IMR-90 (cell line): Measurements from ENCODE around the gene PNCK. TPM values are rescaled to one million over a fixed set of nuclear protein-coding genes. Genes with fewer than 3 reads are reported as not detected.

Source experiments
- ATAC-seq: fragments of 200-7000 bp; cut with Tn5 transposase; 2 replicates; pipeline ENCODE4 v1.9.1; 2020; ENCODE audit warnings: low read depth, mild to moderate bottlenecking, moderate library complexity
- BruUV-seq: library from RNA; stranded (reverse); fragments of 400-500 nt; replicated peaks from 2 replicates; lab custom pipeline; 2021; lab: Mats Ljungman, UMichigan
- CTCF ChIA-PET: fragments of 300-600 bp; formaldehyde crosslinking; extraction: SDS; loops from one replicate; lab custom pipeline; 2021; ENCODE audit warnings: antibody characterized with exemption; lab: Yijun Ruan, JAX
- POLR2A ChIA-PET: fragments of 300-600 bp; sonication (Branson Sonifier 250); formaldehyde crosslinking; loops from one replicate; lab custom pipeline; 2022; ENCODE audit warnings: antibody characterized with exemption; ENCODE audit not compliant: unreplicated experiment; lab: Charles Lee
- DNase-seq: peaks from one replicate; pipeline ENCODE4 v3.0.0; 2013
- H2AFZ ChIP-seq: replicated peaks from 2 replicates; pipeline ENCODE3; 2013; ENCODE audit warnings: low read length, mild to moderate bottlenecking; ENCODE audit not compliant: poor library complexity
- H2AK5ac ChIP-seq: 2 replicates; pipeline ENCODE4 v1.6.1; 2013; ENCODE audit warnings: low read depth, low read length, inconsistent platforms
- H2AK9ac ChIP-seq: replicated peaks from 2 replicates; pipeline ENCODE3; 2013; ENCODE audit warnings: mild to moderate bottlenecking, low read depth, low read length, moderate library complexity; ENCODE audit not compliant: poor library complexity
- H2BK120ac ChIP-seq: 2 replicates; pipeline ENCODE4 v1.6.1; 2013; ENCODE audit warnings: low read depth, low read length, inconsistent platforms
- H2BK15ac ChIP-seq: 3 replicates; pipeline ENCODE4 v1.6.1; 2013; ENCODE audit warnings: low read depth, low read length, inconsistent platforms
- H2BK20ac ChIP-seq: 2 replicates; pipeline ENCODE4 v1.6.1; 2013; ENCODE audit warnings: low read depth, mild to moderate bottlenecking, inconsistent platforms, low read length, moderate library complexity
- H2BK5ac ChIP-seq: 2 replicates; pipeline ENCODE4 v1.6.1; 2013; ENCODE audit warnings: mild to moderate bottlenecking, low read depth, low read length, inconsistent platforms; ENCODE audit not compliant: poor library complexity, severe bottlenecking
- H3K14ac ChIP-seq: replicated peaks from 2 replicates; pipeline ENCODE4 v1.6.1; 2013; ENCODE audit warnings: low read depth, low read length, inconsistent platforms
- H3K18ac ChIP-seq: 2 replicates; pipeline ENCODE4 v1.6.1; 2013; ENCODE audit warnings: low read depth, low read length, control low read depth
- H3K23ac ChIP-seq: 2 replicates; pipeline ENCODE4 v1.6.1; 2013; ENCODE audit warnings: low read depth, low read length, inconsistent platforms
- H3K27ac ChIP-seq: 2 replicates; pipeline ENCODE4 v1.5.1; 2013; ENCODE audit warnings: mild to moderate bottlenecking, control low read depth, low read length; ENCODE audit not compliant: insufficient read depth
- H3K27me3 ChIP-seq: 2 replicates; pipeline ENCODE4 v1.6.1; 2013; ENCODE audit warnings: low read length; ENCODE audit not compliant: control insufficient read depth, insufficient read depth
- H3K36me3 ChIP-seq: 2 replicates; pipeline ENCODE4 v1.6.1; 2013; ENCODE audit warnings: low read length, mixed read lengths; ENCODE audit not compliant: control insufficient read depth, insufficient read depth
- H3K4ac ChIP-seq: 2 replicates; pipeline ENCODE4 v1.6.1; 2013; ENCODE audit warnings: low read depth, low read length, inconsistent platforms
- H3K4me1 ChIP-seq: 2 replicates; pipeline ENCODE4 v1.6.1; 2013; ENCODE audit warnings: low read length, mixed read lengths; ENCODE audit not compliant: control insufficient read depth, insufficient read depth
- H3K4me2 ChIP-seq: 2 replicates; pipeline ENCODE4 v1.6.1; 2013; ENCODE audit warnings: low read depth, mild to moderate bottlenecking, control low read depth, low read length, moderate library complexity
- H3K4me3 ChIP-seq: 2 replicates; pipeline ENCODE4 v1.5.1; 2013; ENCODE audit warnings: low read depth, mild to moderate bottlenecking, control low read depth, low read length, moderate library complexity; ENCODE audit not compliant: insufficient read depth
- H3K56ac ChIP-seq: 2 replicates; pipeline ENCODE4 v1.6.1; 2013; ENCODE audit warnings: low read length, inconsistent platforms; ENCODE audit not compliant: insufficient read depth; ENCODE audit errors: extremely low read depth
- H3K79me1 ChIP-seq, 2 experiments: 2 replicates each; pipeline ENCODE4 v1.6.1; 2013; ENCODE audit warnings: low read length in 2 of 2, inconsistent platforms in 1 of 2, low read depth in 1 of 2
- H3K9ac ChIP-seq: 2 replicates; pipeline ENCODE4 v1.6.1; 2013; ENCODE audit warnings: low read depth, low read length, control low read depth
- H3K9me1 ChIP-seq: 2 replicates; pipeline ENCODE4 v1.6.1; 2013; ENCODE audit warnings: low read length, inconsistent platforms; ENCODE audit not compliant: insufficient read depth
- H3K9me3 ChIP-seq: 2 replicates; pipeline ENCODE4 v1.6.1; 2013; ENCODE audit warnings: low read length; ENCODE audit not compliant: control insufficient read depth, insufficient read depth
- H4K20me1 ChIP-seq: 2 replicates; pipeline ENCODE4 v1.6.1; 2013; ENCODE audit warnings: low read length, inconsistent platforms; ENCODE audit not compliant: insufficient read depth
- H4K5ac ChIP-seq: 2 replicates; pipeline ENCODE4 v1.6.1; 2013; ENCODE audit warnings: mild to moderate bottlenecking, low read depth, low read length, control low read depth
- H4K8ac ChIP-seq, 2 experiments: 2 replicates each; pipeline ENCODE4 v1.6.1; 2013; ENCODE audit warnings: low read depth in 2 of 2, low read length in 2 of 2, control low read depth in 1 of 2, inconsistent platforms in 1 of 2
- H4K91ac ChIP-seq: 2 replicates; pipeline ENCODE4 v1.6.1; 2013; ENCODE audit warnings: low read depth, low read length, inconsistent platforms; ENCODE audit not compliant: insufficient read depth
- BHLHE40 ChIP-seq: fragments of 150-350 bp; IDR thresholded peaks from 2 replicates; pipeline ENCODE4 v1.6.1; 2016; ENCODE audit warnings: mild to moderate bottlenecking, low read depth, low read length
- CEBPB ChIP-seq: IDR thresholded peaks from 2 replicates; pipeline ENCODE4 v1.6.1; 2012; ENCODE audit warnings: low read depth, low read length, improper control_type of control experiment
- CHD1 ChIP-seq: IDR thresholded peaks from 2 replicates; pipeline ENCODE4 v1.6.1; 2012; ENCODE audit warnings: low read depth, low read length, improper control_type of control experiment
- FOS ChIP-seq: fragments of 150-350 bp; IDR thresholded peaks from 2 replicates; pipeline ENCODE4 v1.6.1; 2016; ENCODE audit warnings: low read depth, low read length
- MAFK ChIP-seq: IDR thresholded peaks from 2 replicates; pipeline ENCODE4 v1.6.1; 2012; ENCODE audit warnings: low read depth, low read length, improper control_type of control experiment
- MAZ ChIP-seq: IDR thresholded peaks from 2 replicates; pipeline ENCODE4 v1.6.1; 2012; ENCODE audit warnings: low read depth, mild to moderate bottlenecking, low read length, improper control_type of control experiment, moderate library complexity, borderline replicate concordance
- MXI1 ChIP-seq: IDR thresholded peaks from 2 replicates; pipeline ENCODE4 v1.6.1; 2012; ENCODE audit warnings: low read depth, mild to moderate bottlenecking, low read length, moderate library complexity, borderline replicate concordance
- NFE2L2 ChIP-seq: fragments of 150-350 bp; IDR thresholded peaks from 2 replicates; pipeline ENCODE4 v1.6.1; 2016; ENCODE audit warnings: low read depth, mild to moderate bottlenecking, low read length
- POLR2A ChIP-seq: IDR thresholded peaks from 2 replicates; pipeline ENCODE4 v1.6.1; 2012; ENCODE audit warnings: mild to moderate bottlenecking, low read depth, low read length
- RAD21 ChIP-seq: IDR thresholded peaks from 2 replicates; pipeline ENCODE4 v1.6.1; 2012; ENCODE audit warnings: low read length, improper control_type of control experiment
- RCOR1 ChIP-seq: IDR thresholded peaks from 2 replicates; pipeline ENCODE4 v1.6.1; 2012; ENCODE audit warnings: mild to moderate bottlenecking, low read length, improper control_type of control experiment; ENCODE audit not compliant: insufficient replicate concordance
- RFX5 ChIP-seq: IDR thresholded peaks from 2 replicates; pipeline ENCODE4 v1.8.0; 2012; ENCODE audit warnings: low read depth, mild to moderate bottlenecking, low read length, moderate library complexity
- SMC3 ChIP-seq: fragments of 150-350 bp; IDR thresholded peaks from 2 replicates; pipeline ENCODE4 v1.6.1; 2016; ENCODE audit warnings: low read depth, mild to moderate bottlenecking, antibody characterized with exemption, low read length, moderate library complexity
- WGBS, 2 experiments: methylation state at CpG; one replicate each; pipeline versions ENCODE4 v1.1.5 to v1.1.7; 2013; ENCODE audit warnings: missing lambda C conversion rate in 2 of 2; ENCODE audit not compliant: insufficient read length in 1 of 2; ENCODE audit errors: extremely low coverage in 2 of 2; 5-methylcytosine and 5-hydroxymethylcytosine counted together
- dilution Hi-C: fragments of 300-500 bp; cut with HindIII; formaldehyde crosslinking; loops from one replicate; pipeline ENCODE4 v1.14.3; 2018; ENCODE audit warnings: low sequenced_read_pairs; ENCODE audit not compliant: unreplicated experiment
- in situ Hi-C: fragments of 300-500 bp; cut with MboI; formaldehyde crosslinking; loops from 3 replicates; pipeline ENCODE4 v1.14.3; 2019; ENCODE audit warnings: low sequenced_read_pairs, inconsistent platforms, mixed read lengths
- intact Hi-C: fragments of 100-400 bp; cut with micrococcal nuclease; formaldehyde crosslinking; loops from 2 replicates; pipeline ENCODE4 v1.10.0; 2022
- polyA plus RNA-seq, 3 experiments: library from polyadenylated mRNA; depleted of rRNA; stranded (reverse); fragments of >200 nt; gene quantifications; 2 replicates each; pipeline ENCODE4 v1.2.3, GENCODE V29; 2012; ENCODE audit warnings: low replicate concordance in 1 of 3
- total RNA-seq: library from RNA; depleted of rRNA; stranded (reverse); fragments of >200 nt; gene quantifications from 2 replicates; pipeline ENCODE4 v1.2.3, GENCODE V29; 2012
- TF ChIP-seq, protein P1 (sequence below): conservative IDR thresholded peaks from 2 replicates; pipeline ENCODE4 v1.5.1; 2012; ENCODE audit warnings: mild to moderate bottlenecking, low read depth, low read length, improper control_type of control experiment
- TF ChIP-seq, protein P2 (sequence below): fragments of 150-350 bp; IDR thresholded peaks from 2 replicates; pipeline ENCODE4 v1.6.1; 2016; ENCODE audit warnings: low read depth, mild to moderate bottlenecking, low read length, moderate library complexity, borderline replicate concordance
- TF ChIP-seq, protein P3 (sequence below): fragments of 150-350 bp; IDR thresholded peaks from 2 replicates; pipeline ENCODE4 v1.6.1; 2017; ENCODE audit warnings: mild to moderate bottlenecking, antibody characterized with exemption, low read length, low read depth

Gene PNCK
- total and polyA plus RNA-seq, 2 of the 4 experiments (the other 2 are of a cell fraction) = 0.18 to 0.22 TPM

DNA sequence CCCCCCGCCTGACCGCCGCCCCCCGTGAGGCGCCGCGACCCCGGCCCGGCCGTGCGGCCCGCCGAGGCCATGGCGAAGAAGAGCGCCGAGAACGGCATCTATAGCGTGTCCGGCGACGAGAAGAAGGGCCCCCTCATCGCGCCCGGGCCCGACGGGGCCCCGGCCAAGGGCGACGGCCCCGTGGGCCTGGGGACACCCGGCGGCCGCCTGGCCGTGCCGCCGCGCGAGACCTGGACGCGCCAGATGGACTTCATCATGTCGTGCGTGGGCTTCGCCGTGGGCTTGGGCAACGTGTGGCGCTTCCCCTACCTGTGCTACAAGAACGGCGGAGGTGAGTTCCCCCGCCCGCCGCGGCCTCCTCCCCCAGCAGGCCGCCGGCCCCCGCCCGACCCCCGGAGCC, 14.9 kb upstream of the PNCK start:
- 17% methylated on average over 17 of the region's 57 CpGs; no CpG with 5 or more reads in 1 of the 2 experiments for WGBS, 2 experiments
- Histone ChIP-seq H3K4ac (no peak overlapping the region), H3K9ac (peak overlapping the region; percentile 69; the same call in 1 of the 2 replicates), H3K9me1 (peaks cover 5% of the 10 kb centered on the region; the same call in 1 of the 2 replicates), H3K4me1 (peaks cover 9% of the 10 kb centered on the region), H3K14ac (no peak overlapping the region), H4K8ac (no peak overlapping the region), H2AK9ac (no peak overlapping the region), H3K56ac (no peak overlapping the region), H3K18ac (no peak overlapping the region), H2BK15ac (no peak overlapping the region), H2BK5ac (peak overlapping the region; percentile 26), H2AK5ac (no peak overlapping the region), H3K27ac (no peak overlapping the region), H4K20me1 (peaks cover 12% of the 10 kb centered on the region), H3K36me3 (peaks cover 4% of the 10 kb centered on the region), H3K4me2 (peak overlapping the region; percentile 82), H4K91ac (no peak overlapping the region), H3K27me3 (no peaks in the 10 kb centered on the region; the same call in 1 of the 2 replicates), H3K79me1 (0 out of 4 replicates have a peak, but pooled peaks cover 0 to 6% of the 10 kb centered on the region in 2 experiments), H4K5ac (no peak overlapping the region), H3K9me3 (peaks cover 5% of the 10 kb centered on the region; the same call in 1 of the 2 replicates), H2AFZ (no peak overlapping the region), H3K23ac (no peak overlapping the region), H2BK120ac (no peak overlapping the region), H3K4me3 (peak overlapping the region; percentile 96), H2BK20ac (no peak overlapping the region)
- ATAC-seq (peak; percentile 1; the same call in 1 of the 2 replicates), DNase-seq (no peak)
- CTCF ChIA-PET = no interaction called here
- in situ Hi-C loops = no loop called here
- TF ChIP-seq CEBPB (no peak), RAD21 (no peak), SMC3 (no peak), CHD1 (no peak), BHLHE40 (no peak), MAZ (no peak), NFE2L2 (no peak), MXI1 (no peak), FOS (no peak), MAFK (no peak), POLR2A (no peak), RFX5 (no peak), RCOR1 (no peak)
- TF ChIP-seq, protein P1, sequence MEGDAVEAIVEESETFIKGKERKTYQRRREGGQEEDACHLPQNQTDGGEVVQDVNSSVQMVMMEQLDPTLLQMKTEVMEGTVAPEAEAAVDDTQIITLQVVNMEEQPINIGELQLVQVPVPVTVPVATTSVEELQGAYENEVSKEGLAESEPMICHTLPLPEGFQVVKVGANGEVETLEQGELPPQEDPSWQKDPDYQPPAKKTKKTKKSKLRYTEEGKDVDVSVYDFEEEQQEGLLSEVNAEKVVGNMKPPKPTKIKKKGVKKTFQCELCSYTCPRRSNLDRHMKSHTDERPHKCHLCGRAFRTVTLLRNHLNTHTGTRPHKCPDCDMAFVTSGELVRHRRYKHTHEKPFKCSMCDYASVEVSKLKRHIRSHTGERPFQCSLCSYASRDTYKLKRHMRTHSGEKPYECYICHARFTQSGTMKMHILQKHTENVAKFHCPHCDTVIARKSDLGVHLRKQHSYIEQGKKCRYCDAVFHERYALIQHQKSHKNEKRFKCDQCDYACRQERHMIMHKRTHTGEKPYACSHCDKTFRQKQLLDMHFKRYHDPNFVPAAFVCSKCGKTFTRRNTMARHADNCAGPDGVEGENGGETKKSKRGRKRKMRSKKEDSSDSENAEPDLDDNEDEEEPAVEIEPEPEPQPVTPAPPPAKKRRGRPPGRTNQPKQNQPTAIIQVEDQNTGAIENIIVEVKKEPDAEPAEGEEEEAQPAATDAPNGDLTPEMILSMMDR = no peak
- TF ChIP-seq, protein P2, sequence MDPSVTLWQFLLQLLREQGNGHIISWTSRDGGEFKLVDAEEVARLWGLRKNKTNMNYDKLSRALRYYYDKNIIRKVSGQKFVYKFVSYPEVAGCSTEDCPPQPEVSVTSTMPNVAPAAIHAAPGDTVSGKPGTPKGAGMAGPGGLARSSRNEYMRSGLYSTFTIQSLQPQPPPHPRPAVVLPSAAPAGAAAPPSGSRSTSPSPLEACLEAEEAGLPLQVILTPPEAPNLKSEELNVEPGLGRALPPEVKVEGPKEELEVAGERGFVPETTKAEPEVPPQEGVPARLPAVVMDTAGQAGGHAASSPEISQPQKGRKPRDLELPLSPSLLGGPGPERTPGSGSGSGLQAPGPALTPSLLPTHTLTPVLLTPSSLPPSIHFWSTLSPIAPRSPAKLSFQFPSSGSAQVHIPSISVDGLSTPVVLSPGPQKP = no peak
- TF ChIP-seq, protein P3, sequence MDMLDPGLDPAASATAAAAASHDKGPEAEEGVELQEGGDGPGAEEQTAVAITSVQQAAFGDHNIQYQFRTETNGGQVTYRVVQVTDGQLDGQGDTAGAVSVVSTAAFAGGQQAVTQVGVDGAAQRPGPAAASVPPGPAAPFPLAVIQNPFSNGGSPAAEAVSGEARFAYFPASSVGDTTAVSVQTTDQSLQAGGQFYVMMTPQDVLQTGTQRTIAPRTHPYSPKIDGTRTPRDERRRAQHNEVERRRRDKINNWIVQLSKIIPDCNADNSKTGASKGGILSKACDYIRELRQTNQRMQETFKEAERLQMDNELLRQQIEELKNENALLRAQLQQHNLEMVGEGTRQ = no peak
- dilution Hi-C loops = no loop called here
- POLR2A ChIA-PET = no interaction called here
- no TSS peak for BruUV-seq
- intact Hi-C loops = no loop called here
